NCI-H2171 treated with DMSO at 0.1 percent for 48 hours (cell line): ENCODE results near the gene USP11.
A peak's percentile ranks its signal among the peaks of the same experiment; 100 is the strongest.

Experiments used
- DNase-seq: peaks from one replicate; lab custom pipeline; 2025; lab: John Stamatoyannopoulos, UW

The USP11 gene

GRCh38 chrX:47204970-47205369 lies 27.8 kb upstream of the USP11 start:
- DNase-seq = peak; percentile 50

GRCh38 chrX:47206316-47206715 lies 26.5 kb upstream of the USP11 start:
- no peak for DNase-seq

- no peak for DNase-seq
Observed at GRCh38 chrX:47208108-47208507, 24.7 kb upstream of the USP11 start.

- DNase-seq = no peak
Observed at GRCh38 chrX:47209508-47210238, 23.1 kb upstream of the USP11 start.

GRCh38 chrX:47210661-47211425 lies 22.0 kb upstream of the USP11 start:
- DNase-seq = no peak

- no peak for DNase-seq
Observed at GRCh38 chrX:47212381-47213293, 20.2 kb upstream of the USP11 start.

GRCh38 chrX:47214435-47215077 lies 18.3 kb upstream of the USP11 start:
- DNase-seq = no peak

GRCh38 chrX:47215291-47215900 lies 17.4 kb upstream of the USP11 start:
- DNase-seq = no peak

- no peak for DNase-seq
Observed at GRCh38 chrX:47216393-47216925, 16.4 kb upstream of the USP11 start.

GRCh38 chrX:47217121-47217851 lies 15.5 kb upstream of the USP11 start:
- DNase-seq = no peak

GRCh38 chrX:47217852-47218279 lies 14.9 kb upstream of the USP11 start:
- DNase-seq = peak; percentile 97

- peak; percentile 83 for DNase-seq
Observed at GRCh38 chrX:47218280-47218919, 14.4 kb upstream of the USP11 start, which contains the start of gene CDK16. Gene CDK16, plus strand, starts transcription at chrX:47218681. Its CDS starts 4,877 bp downstream, at chrX:47223558.

- no peak for DNase-seq
Observed at GRCh38 chrX:47218920-47219815, 13.6 kb upstream of the USP11 start.

GRCh38 chrX:47221756-47222155 lies 11.1 kb upstream of the USP11 start:
- DNase-seq = no peak

GRCh38 chrX:47222751-47223350 lies 10.0 kb upstream of the USP11 start:
- DNase-seq = no peak

- DNase-seq = no peak
Observed at GRCh38 chrX:47223476-47224250, 9.1 kb upstream of the USP11 start.

- DNase-seq = no peak
Observed at GRCh38 chrX:47224266-47224895, 8.4 kb upstream of the USP11 start.
